ENCODE results near the gene SORL1-AS1.
"Not testable (repeated sequence)": the region's sequence is repeated elsewhere in the genome, so short reads cannot be mapped to it uniquely, and the experiment has no call there.

Gene SORL1-AS1

GRCh38 chr11:121452609-121453150, at the start of gene SORL1-AS1:
Gene SORL1-AS1 (minus strand): TSS chr11:121452967.
- DNase-seq: no peak

DNA sequence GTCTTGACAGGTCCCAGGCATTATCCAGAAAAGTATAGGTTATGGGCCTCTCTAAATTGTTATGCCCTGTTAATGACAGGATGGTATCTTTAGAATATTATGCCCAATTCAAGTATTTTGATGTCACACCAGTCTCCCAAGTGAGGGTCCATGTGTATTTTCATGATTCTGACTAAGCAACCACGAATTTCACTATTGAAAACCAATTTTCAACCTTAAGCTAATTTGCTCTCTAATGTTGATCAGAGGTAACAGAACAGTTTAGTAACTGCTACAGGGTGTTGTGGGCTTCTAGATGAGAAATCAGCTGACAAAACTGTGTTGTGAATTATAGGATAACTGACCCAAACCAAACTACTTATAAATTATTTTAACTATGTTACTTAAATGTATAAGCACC, 48.0 kb upstream of the SORL1-AS1 start:
- no peak for DNase-seq

GRCh38 chr11:121500275-121500674, 47.5 kb upstream of the SORL1-AS1 start:
- DNase-seq: no peak

- DNase-seq: no peak
These were observed 46.6 kb upstream of the SORL1-AS1 start for GRCh38 chr11:121499405-121499804.

DNA sequence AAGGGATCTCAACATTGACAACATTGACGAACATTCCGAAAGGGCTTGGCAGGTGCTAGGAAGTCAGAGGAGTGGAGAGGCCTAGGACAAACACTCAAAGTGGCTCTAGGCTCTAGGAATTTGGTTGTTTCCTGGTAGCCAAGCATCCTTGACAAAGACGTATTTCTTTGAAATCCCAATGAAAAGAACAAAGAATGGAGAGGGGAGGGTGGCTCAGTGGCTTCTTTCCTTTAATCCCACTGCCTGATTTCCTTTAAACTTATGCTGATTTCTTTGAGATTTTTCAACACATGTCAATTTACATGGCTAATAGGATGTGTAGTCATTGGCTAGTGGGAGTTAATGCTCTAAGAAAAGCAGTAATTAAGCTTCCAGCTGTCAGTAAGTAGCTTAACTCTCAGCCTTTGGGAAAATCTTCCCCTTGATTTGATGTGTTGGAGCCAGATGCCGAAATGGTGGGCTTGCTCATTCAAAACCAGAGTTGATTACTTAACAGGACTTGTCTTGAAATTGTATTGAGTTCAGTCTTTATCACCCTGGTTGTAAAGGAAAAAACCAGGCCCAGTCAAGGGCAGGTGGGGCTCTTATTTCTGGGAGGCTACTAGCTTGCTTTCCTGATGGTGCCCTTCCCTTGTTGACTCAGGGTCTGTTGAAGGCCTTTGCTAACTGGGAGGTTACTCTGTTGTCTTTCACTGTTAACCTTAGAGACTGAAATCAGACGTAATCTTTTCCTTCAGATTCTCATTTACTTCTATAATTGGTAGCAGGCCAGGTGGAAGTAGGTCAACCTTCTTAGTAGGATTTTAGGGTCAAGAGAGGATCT, 44.6 kb upstream of the SORL1-AS1 start:
- no peak for DNase-seq

DNA sequence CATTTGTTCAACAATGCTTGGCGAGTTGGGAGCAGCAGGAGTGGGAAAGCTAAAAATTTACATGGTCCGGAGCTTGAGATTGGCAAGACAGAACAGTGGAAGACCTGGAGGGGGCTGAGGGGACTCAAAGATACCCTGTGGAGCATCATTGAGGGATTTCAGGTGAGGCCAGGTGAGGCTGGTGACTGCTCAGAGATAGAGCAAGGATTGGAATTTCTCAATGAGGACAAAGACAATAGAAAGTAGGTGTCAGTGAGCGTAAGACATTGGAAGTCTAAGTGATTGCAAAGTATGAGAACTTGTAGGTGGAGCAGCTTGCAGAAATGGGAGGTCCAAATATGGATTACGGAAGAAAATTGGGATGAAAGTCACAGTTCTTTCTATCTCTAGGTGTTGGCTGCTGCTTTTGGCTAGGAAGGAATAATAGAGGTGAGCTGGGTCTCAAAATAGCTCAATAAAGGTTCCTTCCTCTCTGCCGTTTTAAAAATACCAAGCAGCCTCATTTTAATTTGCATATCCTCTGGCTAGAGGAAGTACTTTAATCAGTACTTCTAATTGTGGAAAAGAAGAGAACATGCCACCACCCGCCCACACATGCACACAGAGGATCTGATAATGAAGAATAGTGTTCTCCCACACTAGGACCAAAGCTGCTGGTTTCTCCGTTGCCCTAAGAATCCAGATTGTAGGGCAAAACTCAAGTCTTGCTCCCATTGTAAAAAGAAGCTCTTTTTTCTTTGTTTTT, 41.8 kb upstream of the SORL1-AS1 start:
- DNase-seq: no peak

DNA sequence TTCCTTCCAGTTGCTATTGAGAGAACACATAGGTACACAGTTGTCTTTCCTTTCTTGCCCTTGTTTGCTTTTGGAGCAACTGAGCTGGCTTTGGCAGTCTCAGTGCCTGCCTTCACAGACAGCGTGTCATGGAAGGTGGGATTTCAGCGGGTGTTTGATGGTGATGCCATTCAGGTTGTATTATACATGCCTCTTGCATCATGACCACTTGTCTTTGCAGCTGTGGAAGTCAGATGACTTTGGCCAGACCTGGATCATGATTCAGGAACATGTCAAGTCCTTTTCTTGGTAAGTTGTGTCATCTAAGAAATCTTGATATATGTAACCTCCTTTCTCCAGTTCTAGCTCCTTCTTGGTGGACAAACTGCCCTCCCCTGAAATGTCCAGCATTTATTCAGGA, 37.1 kb upstream of the SORL1-AS1 start:
- no peak for DNase-seq

GRCh38 chr11:121488641-121489040, 35.9 kb upstream of the SORL1-AS1 start:
- DNase-seq: no peak

DNA sequence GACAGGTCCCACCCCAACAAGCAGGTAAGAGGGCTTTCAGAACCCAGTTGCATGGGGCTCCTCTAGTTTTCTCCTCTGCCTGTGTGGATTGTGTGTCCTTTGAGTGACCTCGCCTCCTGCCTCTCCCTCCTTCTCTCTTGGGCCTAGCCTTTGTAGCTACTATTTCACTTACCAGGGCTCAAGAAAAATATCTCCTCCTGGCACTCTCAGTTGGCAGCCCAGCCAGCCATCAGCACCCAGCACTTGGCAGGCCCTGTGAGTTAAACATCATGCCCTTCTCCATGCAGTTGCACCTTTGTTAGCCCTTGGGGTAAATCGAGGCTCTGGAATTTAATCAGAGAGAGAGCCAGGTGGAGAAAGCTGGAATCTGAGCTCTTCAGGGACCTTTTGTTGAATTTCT, 35.4 kb upstream of the SORL1-AS1 start:
- no peak for DNase-seq

GRCh38 chr11:121487191-121487590, 34.4 kb upstream of the SORL1-AS1 start:
- no peak for DNase-seq

DNA sequence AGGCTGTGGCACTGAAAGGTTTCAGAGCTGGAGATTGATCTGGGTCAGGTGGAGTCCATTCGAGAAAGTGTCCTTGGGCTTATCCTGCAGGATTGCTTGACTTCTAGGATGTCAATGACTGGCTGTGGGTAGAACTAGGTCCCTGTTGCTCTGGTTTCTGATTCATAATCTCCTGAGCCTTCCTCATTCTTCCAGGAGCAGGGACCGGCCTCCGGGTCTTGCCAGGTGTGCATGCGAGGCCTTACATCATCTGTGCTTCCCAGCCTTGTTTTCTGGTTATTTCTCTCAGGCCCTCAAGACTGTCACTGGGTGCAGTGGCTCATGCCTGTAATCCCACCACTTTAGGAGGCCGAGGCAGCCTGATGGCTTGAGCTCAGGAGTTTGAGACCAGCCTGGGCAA, 33.3 kb upstream of the SORL1-AS1 start:
- no peak for DNase-seq

DNA sequence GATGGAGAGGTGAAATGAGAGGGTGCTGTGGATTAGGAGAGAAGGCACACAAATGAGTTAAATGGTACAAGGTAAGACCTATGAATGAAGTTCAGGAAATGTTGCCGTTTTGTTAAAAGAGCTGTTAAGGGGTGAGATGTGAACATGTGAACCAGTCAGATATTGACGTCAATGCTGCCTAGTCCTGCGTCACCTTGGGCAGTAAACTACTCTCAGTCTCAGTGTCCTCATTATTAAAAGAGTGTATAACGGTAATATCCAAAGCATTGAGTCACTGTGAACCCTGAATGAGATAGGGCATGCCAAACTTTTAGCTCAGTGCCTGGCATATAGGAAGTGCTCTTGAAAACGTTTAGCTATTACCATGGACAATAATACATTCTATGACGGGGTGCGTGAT, 32.4 kb upstream of the SORL1-AS1 start:
- DNase-seq: no peak

DNA sequence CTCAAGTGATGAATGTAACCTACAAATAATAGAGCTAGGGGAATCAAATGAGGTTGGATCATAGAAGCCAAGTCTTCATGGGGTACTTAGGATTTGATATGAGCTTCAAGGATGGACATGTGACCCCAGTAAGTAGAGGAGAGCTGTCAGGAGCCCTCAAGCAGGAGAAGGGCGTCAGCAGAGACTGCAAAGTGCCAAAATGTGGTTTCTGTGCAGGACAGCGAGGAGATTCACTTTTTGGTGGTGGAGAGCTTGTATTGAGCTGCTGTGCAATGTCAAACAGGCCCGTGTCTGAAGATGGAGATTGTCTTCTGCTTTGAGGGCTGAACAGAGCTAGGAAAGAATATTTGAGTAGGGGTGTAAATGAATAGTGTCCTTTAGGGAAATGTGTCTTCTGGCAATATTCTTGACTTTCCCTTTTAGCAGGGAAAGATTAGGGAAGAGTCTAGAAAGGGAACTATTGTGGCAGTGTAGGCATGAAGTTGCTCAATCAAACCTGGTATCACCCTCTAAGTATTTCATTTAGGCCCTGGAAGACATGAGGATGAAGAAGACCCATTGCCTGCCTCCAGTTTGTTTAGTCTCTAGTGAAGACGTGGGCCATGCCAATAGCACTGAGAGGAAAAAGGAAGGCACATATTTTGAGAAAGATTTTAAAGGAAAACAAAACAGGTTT, 31.2 kb upstream of the SORL1-AS1 start:
- DNase-seq: no peak

GRCh38 chr11:121482231-121483129, 29.7 kb upstream of the SORL1-AS1 start:
- DNase-seq: no peak

DNA sequence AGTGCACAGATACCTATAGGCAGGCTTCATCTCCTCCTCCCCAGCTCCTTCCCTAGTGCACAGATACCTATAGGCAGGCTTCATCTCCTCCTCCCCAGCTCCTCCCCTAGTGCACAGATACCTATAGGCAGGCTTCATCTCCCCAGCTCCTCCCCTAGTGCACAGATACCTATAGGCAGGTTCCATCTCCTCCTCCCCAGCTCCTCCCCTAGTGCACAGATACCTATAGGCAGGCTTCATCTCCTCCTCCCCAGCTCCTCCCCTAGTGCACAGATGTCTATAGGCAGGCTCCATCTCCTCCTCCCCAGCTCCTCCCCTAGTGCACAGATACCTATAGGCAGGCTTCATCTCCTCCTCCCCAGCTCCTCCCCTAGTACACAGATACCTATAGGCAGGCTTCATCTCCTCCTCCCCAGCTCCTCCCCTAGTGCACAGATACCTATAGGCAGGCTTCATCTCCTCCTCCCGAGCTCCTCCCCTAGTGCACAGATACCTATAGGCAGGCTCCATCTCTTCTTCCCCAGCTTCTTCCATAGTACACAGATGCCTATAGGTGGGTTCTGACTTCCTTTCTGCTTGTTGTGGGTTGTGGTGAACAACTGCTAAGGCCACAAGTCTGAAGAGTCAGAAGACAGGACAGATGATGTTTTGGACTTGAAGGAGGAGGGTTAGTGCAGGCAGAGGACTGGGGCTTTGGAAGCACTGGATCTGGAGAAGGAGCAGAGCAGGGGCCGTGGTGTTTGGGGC, 28.9 kb upstream of the SORL1-AS1 start:
- not testable (repeated sequence) for DNase-seq

DNA sequence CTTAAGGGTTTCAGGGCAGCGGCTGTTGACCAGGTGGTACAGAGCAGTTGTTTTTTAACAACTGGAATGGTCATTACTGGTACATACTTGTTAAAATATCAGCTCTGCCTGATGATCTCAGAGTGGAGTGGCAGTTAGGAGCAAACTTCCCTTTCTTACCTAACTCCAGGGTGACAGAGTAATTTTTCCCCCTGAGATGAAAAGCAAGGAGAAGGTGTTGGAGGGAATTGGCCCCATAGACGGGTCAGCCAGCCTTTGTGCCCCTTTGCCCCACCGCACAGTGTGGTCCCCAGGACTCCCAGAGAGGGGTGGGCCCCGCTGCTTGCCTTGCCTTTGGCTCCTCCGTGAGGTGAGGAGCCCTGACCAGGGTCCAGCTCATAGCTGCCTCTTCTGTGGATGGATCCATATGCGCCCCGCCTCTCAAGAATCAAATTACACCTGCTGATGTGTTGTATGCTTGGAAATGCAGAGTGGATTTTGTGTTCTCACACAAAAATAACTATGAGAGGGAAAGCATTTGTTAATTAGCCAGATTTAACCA, 27.0 kb upstream of the SORL1-AS1 start:
- no peak for DNase-seq

DNA sequence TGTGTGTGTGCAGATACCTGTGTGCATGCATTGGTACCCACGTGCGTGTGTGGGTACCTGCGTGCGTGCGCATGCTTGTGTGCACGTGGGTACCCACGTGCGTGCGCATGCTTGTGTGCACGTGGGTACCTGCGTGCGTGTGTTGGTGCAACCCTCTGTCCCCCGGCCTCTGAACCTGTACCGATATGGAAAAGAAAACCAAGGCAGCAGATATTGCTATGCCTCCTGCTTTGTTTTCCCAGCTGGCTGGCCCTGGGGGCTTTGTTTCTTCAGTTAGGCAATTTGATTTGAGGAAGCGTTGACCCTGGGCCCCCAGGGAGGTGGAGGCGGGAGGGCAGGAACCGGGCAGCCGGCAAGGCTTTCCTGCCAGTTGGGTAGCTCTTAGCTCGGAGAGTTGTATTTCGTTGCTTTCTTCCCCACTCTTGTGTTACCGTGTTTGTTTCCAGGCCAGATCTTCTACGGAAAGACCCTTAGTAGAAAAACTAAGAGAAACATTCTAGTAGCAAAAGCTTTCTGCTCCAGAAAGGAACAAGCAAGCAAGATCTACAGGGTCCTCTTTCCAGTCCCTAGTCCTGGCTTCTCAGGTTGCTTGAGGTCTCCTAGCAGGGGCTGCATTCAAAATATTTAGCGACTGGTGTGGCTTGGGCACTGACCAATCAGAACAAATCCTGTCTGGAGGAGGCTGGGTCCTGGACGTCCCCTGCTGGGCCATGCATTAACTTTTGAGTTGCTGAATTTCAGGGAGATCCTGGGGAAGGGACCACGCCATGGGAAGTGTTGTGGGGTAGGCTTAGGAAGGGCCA, 26.3 kb upstream of the SORL1-AS1 start:
- DNase-seq: no peak

DNA sequence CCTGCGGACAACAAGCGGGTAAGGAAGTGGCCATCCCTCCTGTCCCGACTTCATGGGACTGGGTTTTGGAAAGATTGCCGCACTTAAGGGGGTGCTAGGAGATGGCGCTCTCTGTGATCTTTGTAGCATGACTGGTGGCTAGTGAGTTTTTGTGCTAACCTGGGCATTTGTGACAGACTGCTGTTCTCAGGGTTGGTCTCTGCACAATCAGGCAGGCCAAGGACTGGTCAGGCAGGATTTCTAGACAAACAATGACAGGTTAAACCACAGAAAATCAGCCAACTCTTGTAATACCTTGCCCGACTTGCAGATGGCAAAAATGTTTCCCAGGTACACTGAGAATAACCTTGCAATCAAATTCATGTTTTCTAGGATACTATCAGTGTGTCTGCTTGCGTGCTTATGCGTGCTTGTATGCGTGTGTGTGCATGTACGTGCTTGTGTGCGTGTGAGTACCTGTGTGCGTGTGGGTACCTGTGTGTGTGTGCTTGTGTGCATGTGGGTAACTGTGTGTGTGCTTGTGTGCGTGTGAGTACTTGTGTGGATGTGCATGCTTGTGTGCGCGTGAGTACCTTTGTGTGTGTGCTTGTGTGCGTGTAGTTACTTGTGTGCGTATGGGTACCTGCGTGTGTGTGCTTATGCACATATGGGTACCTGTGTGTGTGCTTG, 25.6 kb upstream of the SORL1-AS1 start:
- DNase-seq: no peak

DNA sequence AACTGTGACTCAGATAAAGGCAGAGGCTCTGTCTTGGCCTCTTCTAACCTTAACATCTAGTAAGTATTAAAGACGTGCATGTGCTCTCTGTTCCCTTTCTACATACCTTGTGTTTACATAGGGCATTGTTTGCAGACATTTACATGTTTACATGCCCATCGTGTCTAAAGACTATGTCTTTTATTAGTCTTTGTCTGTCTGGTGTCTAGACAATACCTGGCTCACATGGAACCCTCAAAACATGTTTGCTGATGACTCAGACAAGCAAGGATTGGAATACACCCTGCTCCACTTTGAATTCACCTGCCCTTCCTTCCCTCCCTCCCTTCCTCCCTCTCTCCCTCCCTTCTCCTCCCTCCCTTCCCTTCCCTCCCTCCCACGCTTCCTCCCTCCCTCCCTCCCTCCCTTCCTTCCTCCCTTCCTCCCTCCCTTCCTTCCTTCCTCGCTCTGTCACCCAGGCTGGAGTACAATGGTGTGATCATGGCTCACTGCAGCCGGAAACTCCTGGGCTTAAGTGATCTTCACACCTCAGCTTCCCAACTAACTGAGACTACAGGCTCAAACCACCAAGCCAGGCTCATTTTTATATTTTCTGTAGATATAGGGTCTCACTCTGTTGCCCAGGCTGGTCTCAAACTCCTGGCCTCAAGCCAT, 23.7 kb upstream of the SORL1-AS1 start:
- no peak for DNase-seq

All from hindlimb muscle (tissue), 1 donor.